ENCODE data around the gene CENPM. TPM values are rescaled to one million over a fixed set of nuclear protein-coding genes. Genes with fewer than 3 reads are reported as not detected.

CENPM gene
- total and polyA plus RNA-seq, 10 of the 15 experiments (the other 5 are each of a cell fraction or from before 2014, with no cell fraction given), result 36.7 to 212 (median 74.7) TPM

GRCh38 chr22:41919357-41920224 lies 27.4 kb downstream of the CENPM start (continued):
- TF ChIP-seq MYC (IDR thresholded peaks at IDR 0.05; ENCODE audit: insufficient read depth, insufficient read length, insufficient replicate concordance, low read length, severe bottlenecking) (no peak), SP1 (IDR thresholded peaks at IDR 0.05; ENCODE audit: low read depth, low read length) (peak; percentile 40)

GRCh38 chr22:41917903-41918791 lies 28.8 kb downstream of the CENPM start:
- H3K9ac ChIP-seq (ENCODE audit: control insufficient read depth, insufficient read depth, low read length), result no peak overlapping the region
- H2AFZ ChIP-seq (ENCODE audit: control insufficient read depth, low read depth, low read length), result no peak overlapping the region
- WGBS (ENCODE audit: insufficient coverage, insufficient replicate concordance, low lambda C conversion rate, missing lambda C conversion rate), result 55% methylated on average over 23 of the region's 23 CpGs
- H3K36me3 ChIP-seq (ENCODE audit: control insufficient read depth in 2 of 2, insufficient read depth in 2 of 2, low read length in 1 of 2), result 0 out of 4 replicates have a peak, but pooled peaks cover 0 to 1% of the 10 kb centered on the region in 2 experiments
- peak overlapping the region; percentile 97 for H3K4me2 ChIP-seq (ENCODE audit: control insufficient read depth, insufficient read depth)
- H3K4me1 ChIP-seq (ENCODE audit: control insufficient read depth, insufficient read depth, low read length), result peaks cover 64% of the 10 kb centered on the region
- peaks cover 15% of the 10 kb centered on the region for H3K79me2 ChIP-seq (ENCODE audit: control insufficient read depth, insufficient read depth, low read length)
- peaks cover 2 to 3% of the 10 kb centered on the region in 2 experiments; a peak in 3 of 4 replicates for H3K27me3 ChIP-seq (replicated peaks in 1 of 2; ENCODE audit: control insufficient read depth in 2 of 2, insufficient read depth in 2 of 2, low read length in 1 of 2)
- peak overlapping the region; percentile 86 for H3K27ac ChIP-seq (ENCODE audit: control insufficient read depth, insufficient read depth)
- ChIA-PET CTCF (interaction anchor here (0.6 to 2.2 kb wide), 6 partner anchors 10 to 171 kb away, joined by 3 to 8 read pairs (median 4); no protein-coding TSS in a partner anchor), SMC1A (ENCODE audit: uncharacterized antibody, unreplicated experiment) (interaction anchor here (1.4 to 15.4 kb wide), 5 partner anchors 20 to 85 kb away, joined by 3 to 321 read pairs (median 5); partner anchors contain the start of gene SREBF2), RAD21 (ENCODE audit: unreplicated experiment) (interaction anchor here (1.1 to 1.2 kb wide), 2 partner anchors 18 to 220 kb away, joined by 5 read pairs; no protein-coding TSS in a partner anchor), POLR2A (interaction anchor here (1.2 to 15.3 kb wide), 5 partner anchors 8 to 55 kb away, joined by 3 to 599 read pairs (median 5); partner anchors contain the start of gene TNFRSF13C)
- FAIRE-seq (peak; percentile 49), ATAC-seq (no peak), DNase-seq (ENCODE audit: low read depth, low spot score) (no peak)
- no peaks in the 10 kb centered on the region for H4K20me1 ChIP-seq (ENCODE audit: control insufficient read depth, insufficient read depth)
- peak overlapping the region; percentile 66; the same call in 1 of the 2 replicates for H3K4me3 ChIP-seq
- intact Hi-C loops (cut with micrococcal nuclease; ENCODE audit: unreplicated experiment), result no loop called here
- in situ Hi-C loops (cut with MboI), result no loop called here
- BruUV-seq (replicated peaks), result no TSS peak
- H3K9me3 ChIP-seq (replicated peaks; ENCODE audit: control insufficient read depth, insufficient read depth, low read length), result no peaks in the 10 kb centered on the region
- TF ChIP-seq SMAD1 (IDR thresholded peaks at IDR 0.05; ENCODE audit: low read depth, partially characterized antibody) (peak; percentile 80), BHLHE40 (IDR thresholded peaks at IDR 0.05; ENCODE audit: borderline replicate concordance in 1 of 2, low read depth in 2 of 2, low read length in 1 of 2) (0 out of 4 replicates have a peak, but pooled peaks of 1 of the 2 experiments have one; percentile 35), IKZF1 (conservative IDR thresholded peaks at IDR 0.05) (peak; percentile 16; the same call in 1 of the 2 replicates), GABPA (IDR thresholded peaks at IDR 0.05; ENCODE audit: low read depth) (no peak), ZZZ3 (IDR thresholded peaks at IDR 0.05; ENCODE audit: control insufficient read depth, insufficient read length, low read depth) (no peak), TCF12 (IDR thresholded peaks at IDR 0.05; ENCODE audit: low read depth, low read length) (no peak), STAT3 (IDR thresholded peaks at IDR 0.05; ENCODE audit: low read depth, low read length) (no peak), IRF4 (IDR thresholded peaks at IDR 0.05; ENCODE audit: low read depth, low read length) (no peak)
- TF ChIP-seq, protein P1, sequence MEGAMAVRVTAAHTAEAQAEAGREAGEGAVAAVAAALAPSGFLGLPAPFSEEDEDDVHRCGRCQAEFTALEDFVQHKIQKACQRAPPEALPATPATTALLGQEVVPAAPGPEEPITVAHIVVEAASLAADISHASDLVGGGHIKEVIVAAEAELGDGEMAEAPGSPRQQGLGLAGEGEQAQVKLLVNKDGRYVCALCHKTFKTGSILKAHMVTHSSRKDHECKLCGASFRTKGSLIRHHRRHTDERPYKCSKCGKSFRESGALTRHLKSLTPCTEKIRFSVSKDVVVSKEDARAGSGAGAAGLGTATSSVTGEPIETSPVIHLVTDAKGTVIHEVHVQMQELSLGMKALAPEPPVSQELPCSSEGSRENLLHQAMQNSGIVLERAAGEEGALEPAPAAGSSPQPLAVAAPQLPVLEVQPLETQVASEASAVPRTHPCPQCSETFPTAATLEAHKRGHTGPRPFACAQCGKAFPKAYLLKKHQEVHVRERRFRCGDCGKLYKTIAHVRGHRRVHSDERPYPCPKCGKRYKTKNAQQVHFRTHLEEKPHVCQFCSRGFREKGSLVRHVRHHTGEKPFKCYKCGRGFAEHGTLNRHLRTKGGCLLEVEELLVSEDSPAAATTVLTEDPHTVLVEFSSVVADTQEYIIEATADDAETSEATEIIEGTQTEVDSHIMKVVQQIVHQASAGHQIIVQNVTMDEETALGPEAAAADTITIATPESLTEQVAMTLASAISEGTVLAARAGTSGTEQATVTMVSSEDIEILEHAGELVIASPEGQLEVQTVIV (IDR thresholded peaks at IDR 0.05; ENCODE audit: borderline replicate concordance, partially characterized antibody), result no peak
- TF ChIP-seq, protein P2, sequence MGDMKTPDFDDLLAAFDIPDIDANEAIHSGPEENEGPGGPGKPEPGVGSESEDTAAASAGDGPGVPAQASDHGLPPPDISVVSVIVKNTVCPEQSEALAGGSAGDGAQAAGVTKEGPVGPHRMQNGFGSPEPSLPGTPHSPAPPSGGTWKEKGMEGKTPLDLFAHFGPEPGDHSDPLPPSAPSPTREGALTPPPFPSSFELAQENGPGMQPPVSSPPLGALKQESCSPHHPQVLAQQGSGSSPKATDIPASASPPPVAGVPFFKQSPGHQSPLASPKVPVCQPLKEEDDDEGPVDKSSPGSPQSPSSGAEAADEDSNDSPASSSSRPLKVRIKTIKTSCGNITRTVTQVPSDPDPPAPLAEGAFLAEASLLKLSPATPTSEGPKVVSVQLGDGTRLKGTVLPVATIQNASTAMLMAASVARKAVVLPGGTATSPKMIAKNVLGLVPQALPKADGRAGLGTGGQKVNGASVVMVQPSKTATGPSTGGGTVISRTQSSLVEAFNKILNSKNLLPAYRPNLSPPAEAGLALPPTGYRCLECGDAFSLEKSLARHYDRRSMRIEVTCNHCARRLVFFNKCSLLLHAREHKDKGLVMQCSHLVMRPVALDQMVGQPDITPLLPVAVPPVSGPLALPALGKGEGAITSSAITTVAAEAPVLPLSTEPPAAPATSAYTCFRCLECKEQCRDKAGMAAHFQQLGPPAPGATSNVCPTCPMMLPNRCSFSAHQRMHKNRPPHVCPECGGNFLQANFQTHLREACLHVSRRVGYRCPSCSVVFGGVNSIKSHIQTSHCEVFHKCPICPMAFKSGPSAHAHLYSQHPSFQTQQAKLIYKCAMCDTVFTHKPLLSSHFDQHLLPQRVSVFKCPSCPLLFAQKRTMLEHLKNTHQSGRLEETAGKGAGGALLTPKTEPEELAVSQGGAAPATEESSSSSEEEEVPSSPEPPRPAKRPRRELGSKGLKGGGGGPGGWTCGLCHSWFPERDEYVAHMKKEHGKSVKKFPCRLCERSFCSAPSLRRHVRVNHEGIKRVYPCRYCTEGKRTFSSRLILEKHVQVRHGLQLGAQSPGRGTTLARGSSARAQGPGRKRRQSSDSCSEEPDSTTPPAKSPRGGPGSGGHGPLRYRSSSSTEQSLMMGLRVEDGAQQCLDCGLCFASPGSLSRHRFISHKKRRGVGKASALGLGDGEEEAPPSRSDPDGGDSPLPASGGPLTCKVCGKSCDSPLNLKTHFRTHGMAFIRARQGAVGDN (IDR thresholded peaks at IDR 0.05), result peak; percentile 40; the same call in 1 of the 2 replicates

Measured in GM12878 (cell line).